ENCODE measurements around the gene TIMM17B.

GRCh38 chrX:48923771-48924170 lies 26.2 kb upstream of the TIMM17B start:
- TF ChIP-seq EP300 (IDR thresholded peaks at IDR 0.05) (no peak), POLR2AphosphoS5 (IDR thresholded peaks at IDR 0.05) (no peak), POLR2A (IDR thresholded peaks at IDR 0.05) (no peak)
